Activated naive CD8-positive, alpha-beta T cell treated with anti-CD3 and anti-CD28 coated beads, Interleukin-2, amount 10 ng/mL, durations not matched to agents 7 days and 5 days (primary cell): ENCODE measurements around the gene TMEM132E. TPM values are rescaled to one million over a fixed set of nuclear protein-coding genes. Genes with fewer than 3 reads are reported as not detected.

ENCODE experiments used
- ATAC-seq: fragments of 150-1000 bp; cut with Tn5 transposase; one replicate; pipeline ENCODE4 v1.10.0; 2021; ENCODE audit warnings: low read depth, moderate library complexity
- POLR2A ChIA-PET: fragments of 350-600 bp; sonication (Branson Sonifier 250); formaldehyde crosslinking; loops from one replicate; lab custom pipeline; 2021; ENCODE audit warnings: antibody characterized with exemption; lab: Charles Lee
- DNase-seq: peaks from one replicate; pipeline ENCODE4 v3.0.0; 2021
- H3K27ac Mint-ChIP-seq: one replicate; pipeline ENCODE4 v1.8.0; 2022; ENCODE audit warnings: mild to moderate bottlenecking, mixed read lengths
- H3K27me3 Mint-ChIP-seq: one replicate; pipeline ENCODE4 v1.8.0; 2022; ENCODE audit warnings: mild to moderate bottlenecking, moderate library complexity, mixed read lengths
- H3K36me3 Mint-ChIP-seq: one replicate; pipeline ENCODE4 v1.8.0; 2021; ENCODE audit warnings: mild to moderate bottlenecking, mixed read lengths
- H3K4me1 Mint-ChIP-seq: one replicate; pipeline ENCODE4 v1.8.0; 2021; ENCODE audit warnings: mixed read lengths
- H3K4me3 Mint-ChIP-seq: one replicate; pipeline ENCODE4 v1.8.0; 2022; ENCODE audit warnings: mild to moderate bottlenecking, moderate library complexity, mixed read lengths
- H3K9me3 Mint-ChIP-seq: one replicate; pipeline ENCODE4 v1.8.0; 2021; ENCODE audit warnings: mixed read lengths
- total RNA-seq, 2 experiments: library from RNA; stranded (reverse); gene quantifications; one replicate each; pipeline ENCODE4 v1.2.3, GENCODE V29; 2021

TMEM132E gene
- total RNA-seq, 2 experiments from 2014 or later = 0.06 TPM; not detected in 1

DNA sequence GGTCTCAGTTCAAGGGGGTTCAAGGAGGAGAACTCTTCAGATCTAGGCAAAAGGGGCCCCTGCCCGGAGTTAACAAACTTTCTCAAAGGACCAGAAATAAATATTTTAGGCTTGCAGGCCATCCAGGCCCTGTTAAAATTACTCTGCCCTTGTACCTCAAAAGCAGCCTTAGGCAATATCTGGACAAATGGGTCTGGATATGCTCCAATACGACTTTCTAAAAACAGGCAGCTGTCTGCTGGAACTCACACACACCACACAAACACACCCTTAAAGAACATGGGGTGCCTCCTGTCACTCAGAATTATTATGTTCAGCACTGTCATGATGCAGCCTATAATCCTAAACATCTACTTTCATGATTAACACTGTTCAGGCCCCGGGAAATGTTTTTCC lies 75.5 kb downstream of the TMEM132E start:
- Mint-ChIP-seq H3K9me3 (no peaks in the 10 kb centered on the region), H3K4me3 (no peak overlapping the region), H3K4me1 (no peaks in the 10 kb centered on the region), H3K27ac (no peak overlapping the region), H3K27me3 (peaks cover 16% of the 10 kb centered on the region), H3K36me3 (no peaks in the 10 kb centered on the region)
- no peak for ATAC-seq
- no peak for DNase-seq
- POLR2A ChIA-PET = no interaction called here

DNA sequence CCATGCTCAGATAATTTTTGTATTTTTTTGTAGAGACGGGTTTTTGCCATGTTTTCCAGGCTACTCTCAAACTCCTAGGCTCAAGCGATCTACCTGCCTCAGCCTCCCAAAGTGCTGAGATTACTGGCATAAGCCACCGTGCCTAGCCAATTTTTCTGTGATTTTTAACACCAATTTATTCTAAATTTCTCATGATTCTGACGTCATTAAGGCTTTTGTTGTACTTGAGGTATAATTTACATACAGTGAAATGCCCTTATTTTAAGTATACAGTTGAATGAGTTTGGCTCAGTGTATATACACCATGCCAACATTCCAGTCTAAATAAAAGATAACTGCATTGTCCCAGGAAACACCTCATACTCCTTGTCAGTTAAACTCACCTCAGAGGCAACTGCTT lies 77.4 kb downstream of the TMEM132E start:
- Mint-ChIP-seq H3K9me3 (no peaks in the 10 kb centered on the region), H3K27me3 (peaks cover 16% of the 10 kb centered on the region), H3K27ac (no peak overlapping the region), H3K4me1 (no peaks in the 10 kb centered on the region), H3K36me3 (no peaks in the 10 kb centered on the region), H3K4me3 (no peak overlapping the region)
- POLR2A ChIA-PET = no interaction called here
- no peak for DNase-seq
- ATAC-seq = no peak

DNA sequence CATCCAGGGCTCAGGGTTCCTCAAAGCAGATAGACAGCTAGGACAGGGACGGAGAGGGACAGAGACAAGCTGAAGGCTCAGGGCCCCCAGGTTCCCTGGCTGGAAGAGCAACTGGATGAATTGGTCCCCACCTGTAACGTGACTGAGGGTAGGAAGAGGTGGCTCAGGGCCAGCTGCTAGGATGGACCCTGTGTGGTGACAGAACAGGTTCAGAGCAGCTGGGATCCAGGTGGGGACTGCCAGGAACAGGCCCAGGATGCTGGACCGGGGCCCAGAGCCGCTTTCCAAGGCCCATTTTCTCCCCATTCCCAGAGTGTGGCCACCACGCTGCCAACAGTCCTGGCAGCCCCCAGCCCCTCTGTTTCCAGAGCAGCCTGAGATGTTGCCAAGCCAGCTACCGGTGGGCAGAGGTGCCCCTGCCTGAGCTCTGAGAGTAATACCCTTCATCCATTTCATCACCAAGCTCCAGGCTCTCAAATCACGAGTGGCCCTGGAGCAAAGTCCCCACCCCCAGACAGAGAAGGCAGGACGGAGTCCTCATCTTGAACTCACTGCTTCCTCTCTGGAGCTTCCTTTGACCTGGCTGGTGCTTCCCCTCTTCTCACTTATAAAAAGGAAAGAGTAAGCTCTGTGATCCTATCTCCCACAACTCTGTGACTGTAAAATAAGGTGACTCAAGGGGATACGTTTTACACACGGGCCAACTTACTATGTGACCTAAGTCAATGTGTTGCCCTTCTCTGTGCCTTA lies 79.6 kb downstream of the TMEM132E start:
- POLR2A ChIA-PET = no interaction called here
- H3K27me3 Mint-ChIP-seq = peaks cover 7% of the 10 kb centered on the region
- no peak for DNase-seq

DNA sequence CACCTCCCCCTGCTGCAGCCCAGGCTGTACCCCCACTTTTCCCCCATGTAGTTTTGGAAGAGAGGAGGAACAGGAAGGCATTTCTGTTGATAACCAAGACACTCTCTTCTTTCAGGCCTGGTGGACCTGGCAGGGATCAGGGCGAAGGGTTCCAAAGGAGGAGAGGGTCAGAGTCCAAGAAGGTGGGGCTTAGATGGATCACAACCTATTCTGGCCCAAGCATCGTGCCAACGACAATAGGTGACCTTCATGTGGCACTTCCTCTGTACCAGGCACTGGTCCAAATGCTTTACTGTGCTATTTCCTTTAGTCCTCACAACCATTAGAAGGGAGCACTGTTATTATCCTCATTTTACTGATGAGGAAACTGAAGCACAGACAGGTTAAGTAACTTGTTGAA lies 84.3 kb downstream of the TMEM132E start:
- no peak overlapping the region for H3K27ac Mint-ChIP-seq
- H3K36me3 Mint-ChIP-seq = no peaks in the 10 kb centered on the region
- H3K9me3 Mint-ChIP-seq = no peaks in the 10 kb centered on the region
- POLR2A ChIA-PET = no interaction called here
- peaks cover 5% of the 10 kb centered on the region for H3K4me1 Mint-ChIP-seq
- peaks cover 5% of the 10 kb centered on the region for H3K27me3 Mint-ChIP-seq
- no peak for DNase-seq
- no peak for ATAC-seq
- H3K4me3 Mint-ChIP-seq = no peak overlapping the region

More for the DNA sequence above, 79.6 kb downstream of the TMEM132E start:
- no peaks in the 10 kb centered on the region for H3K36me3 Mint-ChIP-seq
- H3K4me3 Mint-ChIP-seq = no peak overlapping the region
- no peaks in the 10 kb centered on the region for H3K4me1 Mint-ChIP-seq
- H3K27ac Mint-ChIP-seq = no peak overlapping the region
- no peak for ATAC-seq
- no peaks in the 10 kb centered on the region for H3K9me3 Mint-ChIP-seq

DNA sequence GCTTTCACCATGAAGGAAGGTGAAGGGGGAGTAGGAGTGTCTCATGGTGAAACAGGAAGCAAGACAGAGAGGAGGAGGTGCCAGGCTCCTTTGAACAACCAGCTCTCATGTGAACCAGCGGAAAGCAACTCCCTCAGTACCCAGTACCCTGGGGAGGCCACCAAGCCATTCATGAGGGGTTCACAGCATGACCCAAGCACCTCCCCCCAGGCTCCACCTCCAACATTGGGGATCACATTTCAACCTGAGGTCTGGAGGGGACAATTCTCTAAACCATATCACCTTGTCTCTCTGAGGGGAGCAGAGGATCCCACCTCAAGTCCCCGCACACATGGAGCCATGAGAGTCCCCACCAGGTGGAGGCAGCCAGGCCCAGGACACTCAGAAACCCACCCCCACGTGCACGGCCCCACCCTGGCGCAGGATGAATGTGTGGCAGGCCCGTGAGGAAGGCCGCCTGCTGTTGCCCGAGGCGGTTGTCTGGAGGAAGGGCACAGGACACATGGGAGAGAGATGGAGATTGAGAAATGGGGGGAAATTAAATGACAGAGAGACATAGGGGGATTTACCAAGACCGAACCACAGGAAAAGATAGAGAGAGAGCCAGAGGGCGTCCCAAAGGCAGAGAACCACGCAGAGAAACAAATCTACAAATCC lies 85.9 kb downstream of the TMEM132E start:
- Mint-ChIP-seq H3K27ac (no peak overlapping the region), H3K4me3 (no peak overlapping the region)

DNA sequence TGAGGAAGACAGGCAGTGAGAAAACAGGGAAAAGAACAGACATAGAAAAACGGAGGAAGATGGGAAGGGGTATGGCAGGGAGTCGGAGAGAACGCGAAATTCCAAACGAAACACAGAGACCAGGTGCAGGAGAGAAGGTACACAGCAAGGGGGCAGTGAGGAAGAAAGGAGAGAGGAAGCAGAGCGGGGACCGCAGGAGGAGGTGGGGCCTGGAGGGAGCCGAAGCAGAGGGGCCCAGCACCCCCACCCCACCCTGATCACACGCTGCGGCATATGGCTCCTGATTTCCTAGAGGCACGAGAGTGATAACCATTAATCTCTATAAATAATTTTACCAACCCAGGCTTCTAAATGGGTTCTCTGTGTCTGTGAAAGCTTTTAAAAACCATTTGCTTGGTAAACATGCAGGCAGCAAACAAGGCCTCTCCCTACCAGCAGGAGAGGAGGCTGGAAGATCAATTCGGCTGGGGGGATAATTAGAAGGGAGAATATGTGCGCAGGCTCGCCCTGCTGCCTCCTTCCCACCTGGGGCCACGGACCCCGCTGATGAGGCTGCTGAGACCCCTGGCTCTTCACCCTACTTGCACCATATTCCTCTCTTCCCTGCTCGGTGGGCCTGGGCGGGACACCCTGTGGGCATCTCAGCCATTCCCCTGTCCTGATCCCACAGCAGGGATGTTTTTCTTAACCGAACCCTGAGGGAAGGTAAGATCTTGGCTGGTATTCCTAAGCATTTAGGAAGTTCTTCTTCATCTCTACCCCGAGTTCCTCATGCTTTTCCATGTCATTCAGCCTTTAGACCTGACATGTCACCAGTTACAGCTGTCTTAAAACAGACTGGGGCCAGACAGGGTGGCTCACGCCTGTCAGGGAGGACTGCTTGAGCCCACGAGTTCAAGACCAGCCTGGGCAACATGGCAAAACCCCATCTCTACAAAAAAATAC lies 86.7 kb downstream of the TMEM132E start:
- H3K27ac Mint-ChIP-seq = no peak overlapping the region
- H3K4me3 Mint-ChIP-seq = no peak overlapping the region
- peaks cover 5% of the 10 kb centered on the region for H3K4me1 Mint-ChIP-seq
- H3K27me3 Mint-ChIP-seq = peaks cover 5% of the 10 kb centered on the region
- DNase-seq (no peak), ATAC-seq (no peak)
- H3K36me3 Mint-ChIP-seq = no peaks in the 10 kb centered on the region
- POLR2A ChIA-PET = no interaction called here
- no peaks in the 10 kb centered on the region for H3K9me3 Mint-ChIP-seq

More for the DNA sequence above, 85.9 kb downstream of the TMEM132E start:
- peak; percentile 42 for ATAC-seq
- Mint-ChIP-seq H3K4me1 (peaks cover 5% of the 10 kb centered on the region), H3K9me3 (no peaks in the 10 kb centered on the region), H3K36me3 (no peaks in the 10 kb centered on the region), H3K27me3 (peaks cover 5% of the 10 kb centered on the region)
- no peak for DNase-seq
- POLR2A ChIA-PET = no interaction called here

DNA sequence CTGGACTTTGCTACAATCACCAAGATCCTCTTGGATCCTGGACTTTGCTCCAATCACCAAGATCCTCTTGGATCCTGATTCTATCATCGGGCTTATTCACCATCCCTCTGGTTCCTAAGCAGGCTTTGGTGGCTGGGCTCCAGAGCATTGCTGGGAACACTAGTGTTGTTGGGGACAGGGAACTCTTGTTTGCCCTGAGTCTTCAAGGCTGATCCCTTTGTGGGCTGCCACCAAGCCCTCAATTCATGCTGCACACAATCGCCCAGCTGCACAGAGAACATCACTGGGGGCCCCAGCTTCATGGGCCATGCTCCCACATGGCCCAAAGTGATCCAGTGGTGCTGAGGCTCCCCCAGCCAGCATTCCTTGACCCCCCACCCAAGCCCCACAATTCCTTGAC lies 88.3 kb downstream of the TMEM132E start:
- Mint-ChIP-seq H3K9me3 (no peaks in the 10 kb centered on the region), H3K27ac (no peak overlapping the region), H3K36me3 (no peaks in the 10 kb centered on the region), H3K27me3 (no peaks in the 10 kb centered on the region), H3K4me1 (peaks cover 5% of the 10 kb centered on the region), H3K4me3 (no peak overlapping the region)
- POLR2A ChIA-PET = no interaction called here
- no peak for DNase-seq
- ATAC-seq = no peak

DNA sequence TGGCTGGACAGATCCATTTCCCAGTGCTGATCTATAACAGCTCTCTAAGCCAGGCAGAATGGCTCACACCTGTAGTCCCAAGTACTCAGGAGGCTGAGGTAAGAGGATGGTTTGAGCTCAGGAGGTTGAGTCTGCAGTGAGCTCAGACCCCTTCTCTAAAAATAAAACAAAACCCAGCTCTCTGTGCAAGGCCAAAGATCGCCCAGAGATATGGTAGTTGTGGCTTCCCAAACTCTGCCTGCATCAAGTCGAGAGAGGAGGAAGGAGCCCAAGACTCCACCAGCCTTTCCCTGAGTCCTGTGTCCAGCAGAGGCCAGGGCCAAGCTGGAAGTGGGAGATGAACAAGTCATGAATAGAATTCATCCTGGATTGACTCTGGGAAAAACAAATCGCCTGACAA lies 88.8 kb downstream of the TMEM132E start:
- Mint-ChIP-seq H3K27me3 (no peaks in the 10 kb centered on the region), H3K4me3 (no peak overlapping the region), H3K36me3 (no peaks in the 10 kb centered on the region), H3K9me3 (no peaks in the 10 kb centered on the region), H3K27ac (no peak overlapping the region), H3K4me1 (peaks cover 5% of the 10 kb centered on the region)
- POLR2A ChIA-PET = no interaction called here
- ATAC-seq (no peak), DNase-seq (no peak)

DNA sequence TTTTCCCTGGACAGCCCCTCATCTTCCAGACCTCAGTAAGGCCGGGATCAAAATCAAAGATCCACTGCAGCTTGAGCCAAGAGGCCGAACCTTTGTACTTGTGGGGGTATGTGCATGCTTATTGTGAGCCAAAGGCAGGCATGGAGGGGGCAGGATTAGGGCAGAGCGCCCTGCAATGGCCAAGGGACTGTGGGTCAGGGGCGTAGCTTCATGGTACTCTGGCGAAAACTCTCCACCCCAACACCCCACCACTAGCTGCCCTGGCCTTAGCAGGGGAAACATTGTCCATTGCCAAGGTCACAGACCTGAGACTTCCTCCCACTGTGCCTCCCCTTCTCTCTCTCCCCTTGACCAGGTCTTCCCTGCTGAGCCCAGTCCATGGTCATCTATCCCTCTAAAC lies 90.1 kb downstream of the TMEM132E start:
- Mint-ChIP-seq H3K4me1 (peaks cover 5% of the 10 kb centered on the region), H3K36me3 (no peaks in the 10 kb centered on the region), H3K27ac (no peak overlapping the region), H3K27me3 (no peaks in the 10 kb centered on the region), H3K9me3 (no peaks in the 10 kb centered on the region), H3K4me3 (no peak overlapping the region)
- POLR2A ChIA-PET = no interaction called here
- no peak for DNase-seq
- ATAC-seq = no peak

DNA sequence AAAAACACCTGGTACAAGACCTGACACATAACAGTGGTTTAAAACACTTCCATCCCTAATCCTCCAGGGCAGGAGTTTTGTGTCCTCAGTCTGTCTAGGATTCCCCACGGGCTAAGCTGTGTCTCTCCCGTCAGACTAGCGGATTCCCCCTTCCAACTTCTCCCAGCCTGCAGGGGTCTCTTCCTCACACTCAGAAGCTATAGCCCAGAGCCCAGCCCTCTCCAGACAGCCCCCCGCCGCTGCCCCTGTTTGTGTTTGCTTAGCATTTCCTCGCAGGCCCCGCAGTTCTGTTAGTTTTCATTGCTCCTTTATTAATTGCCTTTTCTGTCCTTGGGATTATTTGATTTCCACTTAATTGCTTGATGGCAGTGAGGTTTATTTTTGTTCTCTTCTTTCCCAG lies 91.2 kb downstream of the TMEM132E start:
- H3K27me3 Mint-ChIP-seq = no peaks in the 10 kb centered on the region
- H3K4me3 Mint-ChIP-seq = no peak overlapping the region
- POLR2A ChIA-PET = interaction anchor here (0.6 kb wide), 1 partner anchor 1380 kb away, joined by 5 read pairs; no protein-coding TSS in a partner anchor
- no peak for ATAC-seq
- no peaks in the 10 kb centered on the region for H3K36me3 Mint-ChIP-seq
- no peaks in the 10 kb centered on the region for H3K9me3 Mint-ChIP-seq
- DNase-seq = no peak
- no peak overlapping the region for H3K27ac Mint-ChIP-seq
- peaks cover 1% of the 10 kb centered on the region for H3K4me1 Mint-ChIP-seq

DNA sequence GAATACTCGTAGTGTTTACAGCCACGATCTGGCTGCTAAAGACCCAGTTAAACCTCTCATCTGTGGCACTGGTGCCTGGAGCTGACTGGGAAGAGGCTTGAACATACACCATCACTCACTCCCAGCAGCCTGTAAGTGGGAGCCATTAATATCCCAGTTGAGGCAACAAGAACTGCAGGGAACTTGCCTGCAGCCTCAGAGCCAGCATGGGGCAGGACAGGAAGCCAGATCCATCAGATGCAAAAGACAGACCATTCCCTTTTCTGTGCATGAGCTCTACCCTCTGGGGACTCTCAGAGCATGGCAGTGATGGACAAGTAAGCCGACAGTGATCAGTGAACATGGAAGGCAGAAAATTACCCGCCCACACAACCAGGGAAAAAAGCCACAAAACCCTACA lies 91.8 kb downstream of the TMEM132E start:
- no peaks in the 10 kb centered on the region for H3K27me3 Mint-ChIP-seq

DNA sequence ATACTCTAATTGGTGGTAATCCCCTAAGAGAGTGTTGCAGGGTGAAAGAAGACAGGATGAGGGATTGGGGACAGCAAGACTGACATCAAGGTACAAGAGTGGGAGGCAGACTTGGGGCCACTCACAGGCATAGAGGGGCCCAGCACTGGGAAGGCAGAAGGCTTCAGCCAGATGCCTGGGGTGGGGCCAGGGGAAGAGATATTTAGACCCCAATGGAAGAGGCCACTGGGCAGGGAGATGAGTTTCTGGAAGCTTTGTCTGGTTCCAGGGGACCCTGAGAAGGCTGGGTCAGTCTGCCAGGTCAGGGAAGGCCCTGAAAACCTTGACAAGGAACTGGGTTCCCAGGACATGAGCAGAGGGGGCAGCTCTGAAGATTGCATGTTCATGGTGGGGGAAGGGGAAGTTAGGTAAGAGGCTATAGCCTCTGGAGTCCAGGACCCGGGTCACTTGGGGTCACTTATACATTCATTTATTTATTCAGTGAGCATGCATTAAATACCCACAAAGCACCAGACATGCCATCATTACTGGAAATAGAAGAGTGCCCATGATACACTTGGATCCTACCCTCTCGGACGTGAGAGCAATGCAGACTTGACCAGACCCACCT lies 92.9 kb downstream of the TMEM132E start:
- no peak for DNase-seq

More for the DNA sequence above, 91.8 kb downstream of the TMEM132E start:
- no peak overlapping the region for H3K4me3 Mint-ChIP-seq
- no peaks in the 10 kb centered on the region for H3K4me1 Mint-ChIP-seq
- H3K36me3 Mint-ChIP-seq = no peaks in the 10 kb centered on the region
- POLR2A ChIA-PET = interaction anchor here (0.6 kb wide), 1 partner anchor 1381 kb away, joined by 5 read pairs; no protein-coding TSS in a partner anchor
- ATAC-seq = no peak
- DNase-seq = no peak
- no peak overlapping the region for H3K27ac Mint-ChIP-seq
- no peaks in the 10 kb centered on the region for H3K9me3 Mint-ChIP-seq

DNA sequence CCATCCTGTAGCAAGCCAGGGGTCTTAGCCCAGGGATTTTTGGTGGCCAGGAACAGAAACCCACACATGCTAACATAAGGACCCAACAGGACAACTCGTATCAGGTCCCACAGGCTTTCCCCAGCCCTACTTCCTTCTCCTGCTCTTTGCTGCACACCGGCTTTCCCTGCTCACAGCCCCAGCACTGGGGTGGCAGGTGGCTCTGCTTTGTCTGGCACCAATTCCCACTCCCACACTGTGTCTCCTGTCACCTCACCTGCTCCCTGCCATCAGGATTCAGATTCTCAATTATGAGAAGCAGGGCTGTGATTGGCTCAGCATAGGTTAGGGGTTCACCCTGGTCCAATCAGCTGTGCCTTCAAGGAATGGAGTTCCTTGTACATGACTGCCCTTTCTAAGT lies 94.1 kb downstream of the TMEM132E start:
- Mint-ChIP-seq H3K4me3 (no peak overlapping the region), H3K4me1 (no peaks in the 10 kb centered on the region), H3K9me3 (no peaks in the 10 kb centered on the region), H3K27me3 (no peaks in the 10 kb centered on the region), H3K36me3 (no peaks in the 10 kb centered on the region), H3K27ac (no peak overlapping the region)
- DNase-seq (no peak), ATAC-seq (no peak)
- POLR2A ChIA-PET = no interaction called here

More for the DNA sequence above, 92.9 kb downstream of the TMEM132E start:
- POLR2A ChIA-PET = no interaction called here
- no peaks in the 10 kb centered on the region for H3K4me1 Mint-ChIP-seq
- no peaks in the 10 kb centered on the region for H3K36me3 Mint-ChIP-seq
- H3K27me3 Mint-ChIP-seq = no peaks in the 10 kb centered on the region
- H3K4me3 Mint-ChIP-seq = no peak overlapping the region
- no peak overlapping the region for H3K27ac Mint-ChIP-seq
- ATAC-seq = no peak
- no peaks in the 10 kb centered on the region for H3K9me3 Mint-ChIP-seq
